Measurements from ENCODE around the gene KCNH8.

- TF ChIP-seq CTBP1 (IDR thresholded peaks at IDR 0.05; ENCODE audit: borderline replicate concordance) (no peak), ELF4 (IDR thresholded peaks at IDR 0.05) (no peak), BHLHE40 (IDR thresholded peaks at IDR 0.05; ENCODE audit: borderline replicate concordance) (no peak), FOXK2 (IDR thresholded peaks at IDR 0.05) (no peak), SUZ12 (IDR thresholded peaks at IDR 0.05) (no peak), ZNF384 (IDR thresholded peaks at IDR 0.05) (no peak), LEF1 (IDR thresholded peaks at IDR 0.05; ENCODE audit: borderline replicate concordance) (no peak)
Observed at GRCh38 chr3:19473971-19474580, 325.8 kb downstream of the KCNH8 start.
